ENCODE results near the gene MORF4L1. TPM values are rescaled to one million over a fixed set of nuclear protein-coding genes. Genes with fewer than 3 reads are reported as not detected.
"Not testable (repeated sequence)": the region's sequence is repeated elsewhere in the genome, so short reads cannot be mapped to it uniquely, and the experiment has no call there.

The MORF4L1 gene
- total RNA-seq, 1 donor from 2014 or later: 343 TPM

- not testable (repeated sequence) for DNase-seq (ENCODE audit: low read depth, low spot score)
These were observed 28.3 kb downstream of the MORF4L1 start for GRCh38 chr15:78900819-78901533.

GRCh38 chr15:78902281-78903032 is 29.8 kb downstream of the MORF4L1 start:
- not testable (repeated sequence) for DNase-seq (ENCODE audit: low read depth, low spot score)

- no peak for DNase-seq (ENCODE audit: low read depth, low spot score)
These were observed 32.1 kb downstream of the MORF4L1 start for GRCh38 chr15:78904599-78905358.

- DNase-seq (ENCODE audit: low read depth, low spot score): no peak
These were observed 33.6 kb downstream of the MORF4L1 start for GRCh38 chr15:78906316-78906620.

- no peak for DNase-seq (ENCODE audit: low read depth, low spot score)
These were observed 34.9 kb downstream of the MORF4L1 start for GRCh38 chr15:78907577-78907976.

GRCh38 chr15:78909160-78909695 is 36.5 kb downstream of the MORF4L1 start:
- DNase-seq (ENCODE audit: low read depth, low spot score): no peak

GRCh38 chr15:78909791-78910228 is 37.1 kb downstream of the MORF4L1 start:
- DNase-seq (ENCODE audit: low read depth, low spot score): no peak

GRCh38 chr15:78910271-78910670 is 37.6 kb downstream of the MORF4L1 start:
- no peak for DNase-seq (ENCODE audit: low read depth, low spot score)

GRCh38 chr15:78912316-78912715 is 39.6 kb downstream of the MORF4L1 start:
- no peak for DNase-seq (ENCODE audit: low read depth, low spot score)

- no peak for DNase-seq (ENCODE audit: low read depth, low spot score)
These were observed 40.3 kb downstream of the MORF4L1 start for GRCh38 chr15:78913012-78913411.

- DNase-seq (ENCODE audit: low read depth, low spot score): no peak
These were observed 41.5 kb downstream of the MORF4L1 start for GRCh38 chr15:78914027-78914764.

- DNase-seq (ENCODE audit: low read depth, low spot score): no peak
These were observed 42.8 kb downstream of the MORF4L1 start for GRCh38 chr15:78915341-78916087.

- DNase-seq (ENCODE audit: low read depth, low spot score): no peak
These were observed 43.4 kb downstream of the MORF4L1 start for GRCh38 chr15:78916088-78916487.

GRCh38 chr15:78917888-78918287 is 45.2 kb downstream of the MORF4L1 start:
- no peak for DNase-seq (ENCODE audit: low read depth, low spot score)

GRCh38 chr15:78921517-78921916 is 48.8 kb downstream of the MORF4L1 start:
- no peak for DNase-seq (ENCODE audit: low read depth, low spot score)

GRCh38 chr15:78921940-78922339 is 49.2 kb downstream of the MORF4L1 start:
- DNase-seq (ENCODE audit: low read depth, low spot score): no peak

- DNase-seq (ENCODE audit: low read depth, low spot score): no peak
These were observed 49.8 kb downstream of the MORF4L1 start for GRCh38 chr15:78922527-78922926.

GRCh38 chr15:78923015-78923414 is 50.3 kb downstream of the MORF4L1 start:
- no peak for DNase-seq (ENCODE audit: low read depth, low spot score)

GRCh38 chr15:78923480-78924360 is 51.0 kb downstream of the MORF4L1 start:
- no peak for DNase-seq (ENCODE audit: low read depth, low spot score)
